Thyroid gland (tissue), 4 donors: ENCODE data around the gene TEN1. TPM values are rescaled to one million over a fixed set of nuclear protein-coding genes. Genes with fewer than 3 reads are reported as not detected.

Experiments
- DNase-seq, 2 donors: peaks; one replicate each; pipeline ENCODE4 v3.0.0-alpha.2; 2019
- H3K27ac ChIP-seq, 3 donors: fragments of 200-600 bp; sonication (generic); 1 replicate in 2 of 3; 2 replicates in 1 of 3; pipeline ENCODE4 v1.5.1; 2016 to 2019; ENCODE audit warnings: mild to moderate bottlenecking in 1 of 3, moderate library complexity in 1 of 3
- H3K27me3 ChIP-seq: fragments of 200-600 bp; sonication (generic); one replicate; pipeline ENCODE4 v1.5.1; 2019
- H3K36me3 ChIP-seq, 2 donors: fragments of 200-600 bp; sonication (generic); one replicate each; pipeline ENCODE4 v1.5.1; 2016 to 2019
- H3K4me1 ChIP-seq, 2 donors: fragments of 200-600 bp; sonication (generic); one replicate each; pipeline ENCODE4 v1.5.1; 2017 to 2019
- H3K4me3 ChIP-seq, 3 donors: fragments of 200-600 bp; sonication (generic); replicated peaks in 1 of 3; 1 replicate in 2 of 3; 2 replicates in 1 of 3; pipeline ENCODE4 v1.5.1; 2016; ENCODE audit warnings: mild to moderate bottlenecking in 1 of 3
- H3K9me3 ChIP-seq: fragments of 200-600 bp; sonication (generic); one replicate; pipeline ENCODE4 v1.5.1; 2017
- POLR2A ChIP-seq, 2 donors: fragments of 450-650 bp; IDR thresholded peaks; one replicate each; pipeline ENCODE4 v1.6.1; 2017; ENCODE audit warnings: antibody characterized with exemption in 2 of 2, mild to moderate bottlenecking in 2 of 2, moderate library complexity in 1 of 2
- WGBS, 2 donors: methylation state at CpG; one replicate each; pipeline ENCODE4 v1.1.5; 2017; 5-methylcytosine and 5-hydroxymethylcytosine counted together
- intact Hi-C: fragments of 100-400 bp; cut with DNase I; formaldehyde crosslinking; loops from one replicate; pipeline ENCODE4 v1.15.1; 2023
- total RNA-seq, 4 donors: library from RNA; depleted of rRNA; stranded (reverse); fragments of >200 nt; gene quantifications; one replicate each; pipeline ENCODE4 v1.2.3, GENCODE V29; 2016
- TF ChIP-seq, protein P1 (sequence below), 6 experiments: fragments of 200-600 bp in 3 of 6; fragments of 450-650 bp in 3 of 6; sonication (generic) in 3 of 6; IDR thresholded peaks; one replicate each; pipeline ENCODE4 v1.5.1; 2016 to 2019; ENCODE audit warnings: antibody characterized with exemption in 6 of 6, mild to moderate bottlenecking in 2 of 6, inconsistent platforms in 1 of 6, moderate library complexity in 1 of 6

The TEN1 gene
- total RNA-seq, 4 donors from 2014 or later = 9.5 to 24.2 (median 15.3) TPM

DNA sequence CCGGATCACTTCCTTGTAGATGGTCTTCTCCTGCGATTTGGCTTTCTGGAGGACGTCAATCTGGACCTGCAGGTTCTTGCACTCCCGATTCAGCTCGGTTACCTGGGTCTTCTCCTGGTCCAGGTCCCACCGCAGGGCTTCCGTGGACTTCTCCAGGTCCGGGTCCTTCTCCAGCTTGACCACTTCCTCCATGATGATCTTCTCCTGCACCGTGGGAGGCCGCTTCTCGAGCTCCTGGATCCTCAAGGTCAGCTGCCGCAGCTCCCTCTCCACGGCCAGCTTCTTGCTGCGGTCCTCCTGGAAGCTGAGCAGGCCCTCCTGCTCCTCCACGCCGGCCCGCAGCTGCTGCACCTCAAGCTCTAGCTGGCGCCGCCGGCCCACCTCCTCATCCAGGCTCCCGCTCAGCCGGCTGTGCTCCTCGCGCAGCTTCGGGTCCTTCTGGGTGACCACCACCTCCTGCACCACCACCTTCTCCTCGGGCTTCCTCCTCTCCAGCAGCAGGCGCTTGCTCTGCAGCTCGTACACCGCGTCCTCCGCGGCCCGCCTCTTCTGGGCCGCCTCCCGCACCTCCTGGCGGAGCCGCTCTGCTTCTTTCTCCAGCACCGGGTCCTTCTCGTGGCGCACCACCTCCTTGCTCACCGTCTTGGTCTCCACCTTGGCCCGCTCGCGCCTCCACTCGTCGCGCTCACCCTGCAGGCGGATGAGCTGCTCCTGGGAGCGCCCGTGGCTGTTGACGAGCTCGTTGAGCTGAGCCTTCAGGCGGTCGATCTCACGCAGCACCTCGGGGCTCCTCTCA is 29.8 kb downstream of the TEN1 start:
- Histone ChIP-seq H3K36me3 (peaks cover 0 to 4% of the 10 kb centered on the region in 2 donors), H3K27ac (no peak overlapping the region), H3K27me3 (no peaks in the 10 kb centered on the region), H3K4me1 (no peaks in the 10 kb centered on the region), H3K9me3 (no peaks in the 10 kb centered on the region), H3K4me3 (no peak overlapping the region)
- no peak for TF ChIP-seq POLR2A (IDR thresholded peaks at IDR 0.05)
- TF ChIP-seq, protein P1, sequence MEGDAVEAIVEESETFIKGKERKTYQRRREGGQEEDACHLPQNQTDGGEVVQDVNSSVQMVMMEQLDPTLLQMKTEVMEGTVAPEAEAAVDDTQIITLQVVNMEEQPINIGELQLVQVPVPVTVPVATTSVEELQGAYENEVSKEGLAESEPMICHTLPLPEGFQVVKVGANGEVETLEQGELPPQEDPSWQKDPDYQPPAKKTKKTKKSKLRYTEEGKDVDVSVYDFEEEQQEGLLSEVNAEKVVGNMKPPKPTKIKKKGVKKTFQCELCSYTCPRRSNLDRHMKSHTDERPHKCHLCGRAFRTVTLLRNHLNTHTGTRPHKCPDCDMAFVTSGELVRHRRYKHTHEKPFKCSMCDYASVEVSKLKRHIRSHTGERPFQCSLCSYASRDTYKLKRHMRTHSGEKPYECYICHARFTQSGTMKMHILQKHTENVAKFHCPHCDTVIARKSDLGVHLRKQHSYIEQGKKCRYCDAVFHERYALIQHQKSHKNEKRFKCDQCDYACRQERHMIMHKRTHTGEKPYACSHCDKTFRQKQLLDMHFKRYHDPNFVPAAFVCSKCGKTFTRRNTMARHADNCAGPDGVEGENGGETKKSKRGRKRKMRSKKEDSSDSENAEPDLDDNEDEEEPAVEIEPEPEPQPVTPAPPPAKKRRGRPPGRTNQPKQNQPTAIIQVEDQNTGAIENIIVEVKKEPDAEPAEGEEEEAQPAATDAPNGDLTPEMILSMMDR (IDR thresholded peaks at IDR 0.05) = no peak
- intact Hi-C loops = loop anchor here (5.0 to 10.0 kb wide), 2 partner anchors 102 to 266 kb away; no protein-coding TSS in a partner anchor
- 94 to 95% methylated on average over 56 of the region's 56 CpGs for WGBS, 2 donors
- no peak for DNase-seq

DNA sequence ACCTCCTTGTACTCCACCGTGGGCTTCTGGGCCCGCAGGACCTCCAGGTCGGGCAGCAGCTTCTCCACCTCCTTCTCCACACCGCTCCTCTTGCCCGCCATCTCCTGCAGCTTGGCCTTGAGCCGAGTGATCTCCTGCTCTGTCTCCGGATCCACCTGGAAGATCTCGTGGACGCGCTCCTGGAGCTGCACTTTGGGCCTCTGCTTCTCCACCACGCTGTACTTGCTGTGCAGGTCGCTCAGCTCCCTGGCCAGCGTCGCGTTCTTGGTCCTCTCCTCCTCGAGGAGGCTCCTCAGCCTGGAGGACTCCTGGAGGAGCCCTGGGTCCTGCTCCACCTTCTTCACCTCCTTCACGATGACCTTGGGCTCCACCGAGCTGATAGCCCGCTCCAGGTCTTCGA is 30.4 kb downstream of the TEN1 start:
- Histone ChIP-seq H3K36me3 (peaks cover 0 to 4% of the 10 kb centered on the region in 2 donors), H3K4me3 (no peak overlapping the region), H3K9me3 (no peaks in the 10 kb centered on the region), H3K4me1 (no peaks in the 10 kb centered on the region), H3K27me3 (no peaks in the 10 kb centered on the region), H3K27ac (no peak overlapping the region)
- intact Hi-C loops = loop anchor here (5.0 to 10.0 kb wide), 2 partner anchors 102 to 265 kb away; no protein-coding TSS in a partner anchor
- TF ChIP-seq, protein P1 (IDR thresholded peaks at IDR 0.05) = no peak
- TF ChIP-seq POLR2A (IDR thresholded peaks at IDR 0.05) = no peak
- DNase-seq = no peak
- WGBS, 2 donors = 95 to 96% methylated on average over 20 of the region's 20 CpGs

DNA sequence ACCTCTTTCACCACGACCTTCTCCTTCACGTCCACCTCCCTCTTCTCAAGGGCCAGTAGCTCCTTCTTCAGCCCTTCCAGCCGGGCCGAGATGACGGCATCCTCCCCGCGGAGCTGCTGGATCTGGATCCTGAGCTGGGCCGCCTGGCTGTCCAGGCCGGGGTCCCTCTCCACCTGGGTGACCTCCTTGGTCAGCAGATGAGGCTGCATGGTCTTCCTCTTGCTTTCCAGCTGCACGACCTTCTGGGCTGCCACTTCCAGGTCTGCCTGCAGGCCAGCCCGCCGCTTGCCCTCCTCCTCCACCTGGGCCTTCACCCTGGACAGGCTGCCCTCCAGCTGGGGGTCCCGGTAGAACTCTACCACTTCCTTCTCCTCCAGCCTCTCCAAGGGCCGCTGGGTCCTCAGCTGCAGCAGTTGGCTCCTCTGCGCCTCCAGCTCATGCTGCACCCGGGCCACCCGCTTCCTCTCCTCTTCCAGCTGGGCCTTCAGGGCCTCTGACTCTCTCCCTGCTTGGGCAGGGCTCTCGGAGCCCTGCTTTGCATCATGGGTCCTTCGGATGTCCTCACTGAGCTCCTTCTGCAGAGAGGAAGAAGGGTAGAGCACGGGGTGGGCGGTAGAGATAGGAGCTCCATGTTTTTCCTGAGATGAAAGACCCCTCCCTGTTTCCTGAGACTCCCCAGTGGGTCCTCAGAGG is 31.1 kb downstream of the TEN1 start:
- H3K27ac ChIP-seq = no peak overlapping the region
- H3K27me3 ChIP-seq = no peaks in the 10 kb centered on the region
- no peak overlapping the region for H3K4me3 ChIP-seq
- TF ChIP-seq, protein P1 (IDR thresholded peaks at IDR 0.05) = no peak
- no peak for TF ChIP-seq POLR2A (IDR thresholded peaks at IDR 0.05)
- WGBS, 2 donors = 89 to 91% methylated on average over 21 of the region's 21 CpGs
- DNase-seq = no peak
- intact Hi-C loops = loop anchor here (5.0 to 10.0 kb wide), 2 partner anchors 103 to 265 kb away; no protein-coding TSS in a partner anchor
- H3K4me1 ChIP-seq = no peaks in the 10 kb centered on the region
- peaks cover 0 to 4% of the 10 kb centered on the region in 2 donors for H3K36me3 ChIP-seq
- H3K9me3 ChIP-seq = no peaks in the 10 kb centered on the region

DNA sequence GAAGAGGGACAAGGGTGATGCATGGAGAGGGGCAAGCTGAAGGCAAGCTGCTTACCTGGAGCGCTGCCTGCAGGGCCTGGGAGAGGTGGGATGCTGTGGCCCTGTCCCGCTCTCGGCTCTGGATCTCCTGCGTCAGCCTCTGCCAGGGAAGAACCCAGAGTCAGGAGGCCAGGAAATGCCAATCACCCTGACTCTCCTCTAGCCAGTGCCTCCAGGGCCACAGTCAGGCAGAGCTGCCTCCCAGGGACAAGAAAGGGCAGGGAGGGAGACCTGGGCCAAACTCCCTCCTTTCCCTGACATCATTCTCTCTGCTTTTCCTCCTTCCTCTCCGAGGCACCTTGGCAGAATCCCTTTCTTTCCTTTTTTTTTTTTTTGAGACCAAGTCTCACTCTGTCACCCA is 32.9 kb downstream of the TEN1 start:
- no peaks in the 10 kb centered on the region for H3K27me3 ChIP-seq
- no peak overlapping the region for H3K27ac ChIP-seq
- no peak for DNase-seq
- H3K36me3 ChIP-seq = peaks cover 0 to 4% of the 10 kb centered on the region in 2 donors
- intact Hi-C loops = no loop called here
- H3K4me1 ChIP-seq = no peaks in the 10 kb centered on the region
- H3K4me3 ChIP-seq = no peak overlapping the region
- 86 to 90% methylated on average over 5 of the region's 5 CpGs for WGBS, 2 donors
- TF ChIP-seq, protein P1 (IDR thresholded peaks at IDR 0.05) = no peak
- no peak for TF ChIP-seq POLR2A (IDR thresholded peaks at IDR 0.05)
- H3K9me3 ChIP-seq = no peaks in the 10 kb centered on the region
